Subcutaneous abdominal adipose tissue (tissue), 5 donors: ENCODE results near the gene TSPAN3.

Source experiments
- H3K27ac ChIP-seq: one replicate; pipeline ENCODE4 v1.7.0; 2013; ENCODE audit warnings: low read depth, mild to moderate bottlenecking, inconsistent platforms, low read length, moderate library complexity
- H3K27me3 ChIP-seq, 5 donors: one replicate each; pipeline ENCODE4 v1.7.0; 2013; ENCODE audit warnings: low read length in 5 of 5, inconsistent platforms in 1 of 5; ENCODE audit not compliant: control insufficient read depth in 5 of 5, insufficient read depth in 4 of 5
- H3K36me3 ChIP-seq, 5 donors: one replicate each; pipeline ENCODE4 v1.7.0; 2013; ENCODE audit warnings: low read length in 5 of 5; ENCODE audit not compliant: control insufficient read depth in 5 of 5, insufficient read depth in 5 of 5
- H3K4me1 ChIP-seq, 5 donors: one replicate each; pipeline ENCODE4 v1.7.0; 2013; ENCODE audit warnings: low read length in 5 of 5, mild to moderate bottlenecking in 3 of 5, moderate library complexity in 1 of 5; ENCODE audit not compliant: control insufficient read depth in 5 of 5, insufficient read depth in 5 of 5
- H3K4me3 ChIP-seq, 5 donors: one replicate each; pipeline ENCODE4 v1.7.0; 2013; ENCODE audit warnings: low read length in 5 of 5, low read depth in 1 of 5
- H3K9ac ChIP-seq, 5 donors: one replicate each; pipeline ENCODE4 v1.7.0; 2013; ENCODE audit warnings: low read length in 5 of 5, mild to moderate bottlenecking in 4 of 5, moderate library complexity in 3 of 5
- H3K9me3 ChIP-seq, 5 donors: one replicate each; pipeline ENCODE4 v1.7.0; 2013; ENCODE audit warnings: low read length in 5 of 5; ENCODE audit not compliant: control insufficient read depth in 5 of 5
- donor health status: healthy.
- donor health status: healthy.
- donor health status: healthy.
- donor health status: healthy.
- donor health status: healthy.

TSPAN3 gene

GRCh38 chr15:77070180-77070494 lies 772 bp downstream of the TSPAN3 start:
- Histone ChIP-seq H3K27ac (peak overlapping the region; percentile 99), H3K9ac (peak overlapping the region; percentile 81 to 94 (median 89)), H3K4me3 (peak overlapping the region; percentile 73 to 84 (median 82)), H3K4me1 (peaks cover 5 to 49% (median 44%) of the 10 kb centered on the region in 5 donors), H3K9me3 (no peaks in the 10 kb centered on the region), H3K27me3 (no peaks in the 10 kb centered on the region), H3K36me3 (no peaks in the 10 kb centered on the region)

GRCh38 chr15:77069521-77070121 lies 1.3 kb downstream of the TSPAN3 start:
- Histone ChIP-seq H3K4me1 (peaks cover 5 to 54% (median 49%) of the 10 kb centered on the region in 5 donors), H3K36me3 (no peaks in the 10 kb centered on the region), H3K27ac (peak overlapping the region; percentile 99)

GRCh38 chr15:77068633-77069032 lies 2.3 kb downstream of the TSPAN3 start:
- no peaks in the 10 kb centered on the region for H3K9me3 ChIP-seq
- H3K9ac ChIP-seq, result peak overlapping the region in 2 of 5 donors; percentile 53 to 82
- H3K36me3 ChIP-seq, result no peaks in the 10 kb centered on the region
- peak overlapping the region; percentile 99 for H3K27ac ChIP-seq
- H3K27me3 ChIP-seq, result no peaks in the 10 kb centered on the region
- no peak overlapping the region for H3K4me3 ChIP-seq
- H3K4me1 ChIP-seq, result peaks cover 5 to 64% (median 59%) of the 10 kb centered on the region in 5 donors

More at GRCh38 chr15:77069521-77070121, 1.3 kb downstream of the TSPAN3 start:
- peak overlapping the region; percentile 73 to 84 (median 82) for H3K4me3 ChIP-seq
- H3K9me3 ChIP-seq, result no peaks in the 10 kb centered on the region
- H3K9ac ChIP-seq, result peak overlapping the region; percentile 81 to 94 (median 89)
- H3K27me3 ChIP-seq, result no peaks in the 10 kb centered on the region

GRCh38 chr15:77067691-77068367 lies 3.1 kb downstream of the TSPAN3 start:
- H3K36me3 ChIP-seq, result no peaks in the 10 kb centered on the region
- H3K27me3 ChIP-seq, result no peaks in the 10 kb centered on the region
- peak overlapping the region in 1 of 5 donors; percentile 16 for H3K4me3 ChIP-seq
- no peaks in the 10 kb centered on the region for H3K9me3 ChIP-seq
- H3K9ac ChIP-seq, result peak overlapping the region in 3 of 5 donors; percentile 11 to 53 (median 15)
- peaks cover 5 to 72% (median 67%) of the 10 kb centered on the region in 5 donors for H3K4me1 ChIP-seq
- H3K27ac ChIP-seq, result peak overlapping the region; percentile 99

- H3K4me1 ChIP-seq, result peaks cover 5 to 79% (median 74%) of the 10 kb centered on the region in 5 donors
- no peak overlapping the region for H3K4me3 ChIP-seq
Measured at GRCh38 chr15:77066971-77067690, 3.8 kb downstream of the TSPAN3 start.

GRCh38 chr15:77064539-77065308 lies 6.2 kb downstream of the TSPAN3 start:
- H3K9ac ChIP-seq, result peak overlapping the region in 2 of 5 donors; percentile 11 to 79
- H3K36me3 ChIP-seq, result no peaks in the 10 kb centered on the region
- H3K9me3 ChIP-seq, result no peaks in the 10 kb centered on the region
- peak overlapping the region; percentile 99 for H3K27ac ChIP-seq
- no peaks in the 10 kb centered on the region for H3K27me3 ChIP-seq
- H3K4me3 ChIP-seq, result no peak overlapping the region
- H3K4me1 ChIP-seq, result peaks cover 6 to 89% (median 85%) of the 10 kb centered on the region in 5 donors

More at GRCh38 chr15:77066971-77067690, 3.8 kb downstream of the TSPAN3 start:
- peak overlapping the region in 2 of 5 donors; percentile 15 to 32 for H3K9ac ChIP-seq
- no peaks in the 10 kb centered on the region for H3K9me3 ChIP-seq
- peak overlapping the region; percentile 99 for H3K27ac ChIP-seq
- no peaks in the 10 kb centered on the region for H3K27me3 ChIP-seq
- H3K36me3 ChIP-seq, result no peaks in the 10 kb centered on the region

GRCh38 chr15:77064063-77064462 lies 6.8 kb downstream of the TSPAN3 start:
- Histone ChIP-seq H3K4me1 (peaks cover 5 to 89% (median 83%) of the 10 kb centered on the region in 5 donors), H3K27ac (peak overlapping the region; percentile 99), H3K9me3 (no peaks in the 10 kb centered on the region), H3K9ac (peak overlapping the region in 2 of 5 donors; percentile 11 to 79), H3K27me3 (no peaks in the 10 kb centered on the region), H3K4me3 (no peak overlapping the region), H3K36me3 (no peaks in the 10 kb centered on the region)

GRCh38 chr15:77063249-77063648 lies 7.7 kb downstream of the TSPAN3 start:
- H3K9ac ChIP-seq, result peak overlapping the region in 2 of 5 donors; percentile 45 to 79
- no peak overlapping the region for H3K4me3 ChIP-seq
- H3K27me3 ChIP-seq, result no peaks in the 10 kb centered on the region
- H3K36me3 ChIP-seq, result no peaks in the 10 kb centered on the region
- H3K9me3 ChIP-seq, result no peaks in the 10 kb centered on the region
- peaks cover 5 to 88% (median 80%) of the 10 kb centered on the region in 5 donors for H3K4me1 ChIP-seq
- peak overlapping the region; percentile 99 for H3K27ac ChIP-seq

GRCh38 chr15:77060546-77060945 lies 10.4 kb downstream of the TSPAN3 start:
- Histone ChIP-seq H3K27ac (peak overlapping the region; percentile 99), H3K4me3 (peak overlapping the region in 1 of 5 donors; percentile 22), H3K4me1 (peaks cover 5 to 83% (median 67%) of the 10 kb centered on the region in 5 donors)

More at GRCh38 chr15:77060546-77060945, 10.4 kb downstream of the TSPAN3 start:
- Histone ChIP-seq H3K27me3 (no peaks in the 10 kb centered on the region), H3K36me3 (peaks cover 0 to under 1% (median 0%) of the 10 kb centered on the region in 5 donors), H3K9ac (peak overlapping the region in 3 of 5 donors; percentile 2 to 85 (median 35)), H3K9me3 (no peaks in the 10 kb centered on the region)
